IMR-90 (cell line): ENCODE data around the gene PLA2G4E. TPM values are rescaled to one million over a fixed set of nuclear protein-coding genes. Genes with fewer than 3 reads are reported as not detected.

Experiments
- ATAC-seq: fragments of 200-7000 bp; cut with Tn5 transposase; 2 replicates; pipeline ENCODE4 v1.9.1; 2020; ENCODE audit warnings: low read depth, mild to moderate bottlenecking, moderate library complexity
- BruUV-seq: library from RNA; stranded (reverse); fragments of 400-500 nt; replicated peaks from 2 replicates; lab custom pipeline; 2021; lab: Mats Ljungman, UMichigan
- CTCF ChIA-PET: fragments of 300-600 bp; formaldehyde crosslinking; extraction: SDS; loops from one replicate; lab custom pipeline; 2021; ENCODE audit warnings: antibody characterized with exemption; lab: Yijun Ruan, JAX
- POLR2A ChIA-PET: fragments of 300-600 bp; sonication (Branson Sonifier 250); formaldehyde crosslinking; loops from one replicate; lab custom pipeline; 2022; ENCODE audit warnings: antibody characterized with exemption; ENCODE audit not compliant: unreplicated experiment; lab: Charles Lee
- DNase-seq: peaks from one replicate; pipeline ENCODE4 v3.0.0; 2013
- H2AFZ ChIP-seq: replicated peaks from 2 replicates; pipeline ENCODE3; 2013; ENCODE audit warnings: low read length, mild to moderate bottlenecking; ENCODE audit not compliant: poor library complexity
- H2AK5ac ChIP-seq: 2 replicates; pipeline ENCODE4 v1.6.1; 2013; ENCODE audit warnings: low read depth, low read length, inconsistent platforms
- H2AK9ac ChIP-seq: replicated peaks from 2 replicates; pipeline ENCODE3; 2013; ENCODE audit warnings: mild to moderate bottlenecking, low read depth, low read length, moderate library complexity; ENCODE audit not compliant: poor library complexity
- H2BK120ac ChIP-seq: 2 replicates; pipeline ENCODE4 v1.6.1; 2013; ENCODE audit warnings: low read depth, low read length, inconsistent platforms
- H2BK15ac ChIP-seq: 3 replicates; pipeline ENCODE4 v1.6.1; 2013; ENCODE audit warnings: low read depth, low read length, inconsistent platforms
- H2BK20ac ChIP-seq: 2 replicates; pipeline ENCODE4 v1.6.1; 2013; ENCODE audit warnings: low read depth, mild to moderate bottlenecking, inconsistent platforms, low read length, moderate library complexity
- H2BK5ac ChIP-seq: 2 replicates; pipeline ENCODE4 v1.6.1; 2013; ENCODE audit warnings: mild to moderate bottlenecking, low read depth, low read length, inconsistent platforms; ENCODE audit not compliant: poor library complexity, severe bottlenecking
- H3K14ac ChIP-seq: replicated peaks from 2 replicates; pipeline ENCODE4 v1.6.1; 2013; ENCODE audit warnings: low read depth, low read length, inconsistent platforms
- H3K18ac ChIP-seq: 2 replicates; pipeline ENCODE4 v1.6.1; 2013; ENCODE audit warnings: low read depth, low read length, control low read depth
- H3K23ac ChIP-seq: 2 replicates; pipeline ENCODE4 v1.6.1; 2013; ENCODE audit warnings: low read depth, low read length, inconsistent platforms
- H3K27ac ChIP-seq: 2 replicates; pipeline ENCODE4 v1.5.1; 2013; ENCODE audit warnings: mild to moderate bottlenecking, control low read depth, low read length; ENCODE audit not compliant: insufficient read depth
- H3K27me3 ChIP-seq: 2 replicates; pipeline ENCODE4 v1.6.1; 2013; ENCODE audit warnings: low read length; ENCODE audit not compliant: control insufficient read depth, insufficient read depth
- H3K36me3 ChIP-seq: 2 replicates; pipeline ENCODE4 v1.6.1; 2013; ENCODE audit warnings: low read length, mixed read lengths; ENCODE audit not compliant: control insufficient read depth, insufficient read depth
- H3K4ac ChIP-seq: 2 replicates; pipeline ENCODE4 v1.6.1; 2013; ENCODE audit warnings: low read depth, low read length, inconsistent platforms
- H3K4me1 ChIP-seq: 2 replicates; pipeline ENCODE4 v1.6.1; 2013; ENCODE audit warnings: low read length, mixed read lengths; ENCODE audit not compliant: control insufficient read depth, insufficient read depth
- H3K4me2 ChIP-seq: 2 replicates; pipeline ENCODE4 v1.6.1; 2013; ENCODE audit warnings: low read depth, mild to moderate bottlenecking, control low read depth, low read length, moderate library complexity
- H3K4me3 ChIP-seq: 2 replicates; pipeline ENCODE4 v1.5.1; 2013; ENCODE audit warnings: low read depth, mild to moderate bottlenecking, control low read depth, low read length, moderate library complexity; ENCODE audit not compliant: insufficient read depth
- H3K56ac ChIP-seq: 2 replicates; pipeline ENCODE4 v1.6.1; 2013; ENCODE audit warnings: low read length, inconsistent platforms; ENCODE audit not compliant: insufficient read depth; ENCODE audit errors: extremely low read depth
- H3K79me1 ChIP-seq, 2 experiments: 2 replicates each; pipeline ENCODE4 v1.6.1; 2013; ENCODE audit warnings: low read length in 2 of 2, inconsistent platforms in 1 of 2, low read depth in 1 of 2
- H3K9ac ChIP-seq: 2 replicates; pipeline ENCODE4 v1.6.1; 2013; ENCODE audit warnings: low read depth, low read length, control low read depth
- H3K9me1 ChIP-seq: 2 replicates; pipeline ENCODE4 v1.6.1; 2013; ENCODE audit warnings: low read length, inconsistent platforms; ENCODE audit not compliant: insufficient read depth
- H3K9me3 ChIP-seq: 2 replicates; pipeline ENCODE4 v1.6.1; 2013; ENCODE audit warnings: low read length; ENCODE audit not compliant: control insufficient read depth, insufficient read depth
- H4K20me1 ChIP-seq: 2 replicates; pipeline ENCODE4 v1.6.1; 2013; ENCODE audit warnings: low read length, inconsistent platforms; ENCODE audit not compliant: insufficient read depth
- H4K5ac ChIP-seq: 2 replicates; pipeline ENCODE4 v1.6.1; 2013; ENCODE audit warnings: mild to moderate bottlenecking, low read depth, low read length, control low read depth
- H4K8ac ChIP-seq, 2 experiments: 2 replicates each; pipeline ENCODE4 v1.6.1; 2013; ENCODE audit warnings: low read depth in 2 of 2, low read length in 2 of 2, control low read depth in 1 of 2, inconsistent platforms in 1 of 2
- H4K91ac ChIP-seq: 2 replicates; pipeline ENCODE4 v1.6.1; 2013; ENCODE audit warnings: low read depth, low read length, inconsistent platforms; ENCODE audit not compliant: insufficient read depth
- BHLHE40 ChIP-seq: fragments of 150-350 bp; IDR thresholded peaks from 2 replicates; pipeline ENCODE4 v1.6.1; 2016; ENCODE audit warnings: mild to moderate bottlenecking, low read depth, low read length
- CEBPB ChIP-seq: IDR thresholded peaks from 2 replicates; pipeline ENCODE4 v1.6.1; 2012; ENCODE audit warnings: low read depth, low read length, improper control_type of control experiment
- CHD1 ChIP-seq: IDR thresholded peaks from 2 replicates; pipeline ENCODE4 v1.6.1; 2012; ENCODE audit warnings: low read depth, low read length, improper control_type of control experiment
- FOS ChIP-seq: fragments of 150-350 bp; IDR thresholded peaks from 2 replicates; pipeline ENCODE4 v1.6.1; 2016; ENCODE audit warnings: low read depth, low read length
- MAZ ChIP-seq: IDR thresholded peaks from 2 replicates; pipeline ENCODE4 v1.6.1; 2012; ENCODE audit warnings: low read depth, mild to moderate bottlenecking, low read length, improper control_type of control experiment, moderate library complexity, borderline replicate concordance
- MXI1 ChIP-seq: IDR thresholded peaks from 2 replicates; pipeline ENCODE4 v1.6.1; 2012; ENCODE audit warnings: low read depth, mild to moderate bottlenecking, low read length, moderate library complexity, borderline replicate concordance
- POLR2A ChIP-seq: IDR thresholded peaks from 2 replicates; pipeline ENCODE4 v1.6.1; 2012; ENCODE audit warnings: mild to moderate bottlenecking, low read depth, low read length
- RAD21 ChIP-seq: IDR thresholded peaks from 2 replicates; pipeline ENCODE4 v1.6.1; 2012; ENCODE audit warnings: low read length, improper control_type of control experiment
- RCOR1 ChIP-seq: IDR thresholded peaks from 2 replicates; pipeline ENCODE4 v1.6.1; 2012; ENCODE audit warnings: mild to moderate bottlenecking, low read length, improper control_type of control experiment; ENCODE audit not compliant: insufficient replicate concordance
- RFX5 ChIP-seq: IDR thresholded peaks from 2 replicates; pipeline ENCODE4 v1.8.0; 2012; ENCODE audit warnings: low read depth, mild to moderate bottlenecking, low read length, moderate library complexity
- WGBS, 2 experiments: methylation state at CpG; one replicate each; pipeline versions ENCODE4 v1.1.5 to v1.1.7; 2013; ENCODE audit warnings: missing lambda C conversion rate in 2 of 2; ENCODE audit not compliant: insufficient read length in 1 of 2; ENCODE audit errors: extremely low coverage in 2 of 2; 5-methylcytosine and 5-hydroxymethylcytosine counted together
- dilution Hi-C: fragments of 300-500 bp; cut with HindIII; formaldehyde crosslinking; loops from one replicate; pipeline ENCODE4 v1.14.3; 2018; ENCODE audit warnings: low sequenced_read_pairs; ENCODE audit not compliant: unreplicated experiment
- in situ Hi-C: fragments of 300-500 bp; cut with MboI; formaldehyde crosslinking; loops from 3 replicates; pipeline ENCODE4 v1.14.3; 2019; ENCODE audit warnings: low sequenced_read_pairs, inconsistent platforms, mixed read lengths
- intact Hi-C: fragments of 100-400 bp; cut with micrococcal nuclease; formaldehyde crosslinking; loops from 2 replicates; pipeline ENCODE4 v1.10.0; 2022
- polyA plus RNA-seq, 3 experiments: library from polyadenylated mRNA; depleted of rRNA; stranded (reverse); fragments of >200 nt; gene quantifications; 2 replicates each; pipeline ENCODE4 v1.2.3, GENCODE V29; 2012; ENCODE audit warnings: low replicate concordance in 1 of 3
- total RNA-seq: library from RNA; depleted of rRNA; stranded (reverse); fragments of >200 nt; gene quantifications from 2 replicates; pipeline ENCODE4 v1.2.3, GENCODE V29; 2012
- TF ChIP-seq, protein P1 (sequence below): fragments of 150-350 bp; IDR thresholded peaks from 2 replicates; pipeline ENCODE4 v1.6.1; 2017; ENCODE audit warnings: mild to moderate bottlenecking, antibody characterized with exemption, low read length, low read depth
- TF ChIP-seq, protein P2 (sequence below): fragments of 150-350 bp; IDR thresholded peaks from 2 replicates; pipeline ENCODE4 v1.6.1; 2016; ENCODE audit warnings: low read depth, mild to moderate bottlenecking, low read length, moderate library complexity, borderline replicate concordance

Gene PLA2G4E
- total and polyA plus RNA-seq, 2 of the 4 experiments (the other 2 are of a cell fraction), result not detected

DNA sequence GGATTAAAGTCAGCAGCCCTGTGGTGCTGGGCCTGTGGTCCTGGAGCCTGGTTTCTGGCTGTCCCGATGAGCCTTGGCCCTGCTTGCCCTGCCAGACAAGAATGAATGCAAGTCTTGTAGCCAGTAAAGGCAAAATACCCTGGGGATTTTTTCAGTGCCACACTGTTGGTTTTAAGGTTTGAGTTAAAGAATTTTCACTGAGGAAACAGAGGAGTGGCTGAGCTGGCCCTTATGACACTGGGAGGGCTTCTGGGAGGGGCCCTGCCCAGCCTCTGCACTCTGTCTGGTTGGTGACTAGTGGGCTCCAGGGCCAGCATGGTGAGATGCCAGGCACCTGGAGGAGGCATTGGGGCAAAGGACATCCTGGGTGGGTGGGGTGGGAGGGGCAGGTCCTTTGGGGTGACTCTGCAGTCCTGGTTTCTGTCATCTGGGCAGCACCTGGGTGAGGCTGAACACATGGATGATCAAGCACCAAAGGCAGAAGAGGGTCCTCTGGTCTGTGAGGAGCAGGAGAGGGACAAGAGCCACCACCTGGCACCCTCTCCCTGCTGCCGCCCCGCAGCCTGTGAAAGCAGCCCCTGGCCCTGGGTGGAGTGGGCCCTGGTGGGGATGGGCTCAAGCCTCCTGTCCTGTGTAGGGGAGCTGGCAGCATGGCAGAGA is 12.5 kb upstream of the PLA2G4E start (continued):
- TF ChIP-seq RAD21, result no peak
- no peak for TF ChIP-seq MXI1
- TF ChIP-seq RFX5, result no peak

DNA sequence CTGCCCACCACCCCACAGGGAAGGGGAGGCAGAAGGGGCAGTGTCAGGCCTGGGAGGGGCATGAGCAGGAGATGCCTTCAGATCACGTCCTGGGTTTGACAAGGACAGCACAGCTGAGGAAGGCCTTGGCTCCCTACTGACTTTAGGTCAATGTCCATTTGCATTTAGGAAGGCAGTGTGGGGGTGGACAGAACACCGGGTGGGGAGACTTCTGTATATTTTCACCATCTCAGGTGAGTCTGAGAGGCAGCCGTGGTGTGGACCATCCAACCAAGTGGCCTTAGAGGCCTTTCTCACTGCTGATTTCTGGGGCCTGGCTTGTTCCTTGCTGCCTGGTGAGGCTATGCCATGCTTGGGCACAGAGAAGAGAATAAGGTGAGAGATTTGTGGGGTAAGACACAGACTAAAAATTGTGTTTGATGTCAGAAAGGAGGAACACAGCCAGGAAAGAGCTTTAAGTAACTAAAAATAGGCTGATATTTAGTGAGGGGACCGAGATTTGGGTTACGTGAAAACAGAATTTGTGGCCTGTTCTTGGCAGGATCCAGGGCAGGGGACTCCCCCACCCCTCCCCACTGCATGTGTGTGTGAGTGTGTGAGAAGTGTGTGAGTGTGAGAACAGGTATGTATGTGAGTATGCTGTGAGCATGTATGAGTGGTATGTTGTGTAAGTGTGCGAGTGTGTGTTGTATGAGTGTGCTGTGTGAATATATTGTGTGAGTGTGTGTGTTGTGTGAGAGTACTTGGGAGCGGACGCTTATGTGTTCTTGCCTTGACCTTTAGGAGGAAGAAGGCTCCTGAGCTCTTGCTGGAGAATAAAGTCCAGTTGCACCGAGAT is 11.8 kb upstream of the PLA2G4E start:
- H3K9me3 ChIP-seq, result peaks cover 6% of the 10 kb centered on the region; the same call in 1 of the 2 replicates
- no peak overlapping the region for H3K14ac ChIP-seq
- POLR2A ChIA-PET, result no interaction called here
- intact Hi-C loops, result no loop called here
- H3K27ac ChIP-seq, result no peak overlapping the region
- H2BK5ac ChIP-seq, result no peak overlapping the region
- H3K4me2 ChIP-seq, result no peak overlapping the region
- H3K9ac ChIP-seq, result no peak overlapping the region
- no peak for TF ChIP-seq RCOR1
- no peak for TF ChIP-seq CEBPB
- TF ChIP-seq, protein P1, sequence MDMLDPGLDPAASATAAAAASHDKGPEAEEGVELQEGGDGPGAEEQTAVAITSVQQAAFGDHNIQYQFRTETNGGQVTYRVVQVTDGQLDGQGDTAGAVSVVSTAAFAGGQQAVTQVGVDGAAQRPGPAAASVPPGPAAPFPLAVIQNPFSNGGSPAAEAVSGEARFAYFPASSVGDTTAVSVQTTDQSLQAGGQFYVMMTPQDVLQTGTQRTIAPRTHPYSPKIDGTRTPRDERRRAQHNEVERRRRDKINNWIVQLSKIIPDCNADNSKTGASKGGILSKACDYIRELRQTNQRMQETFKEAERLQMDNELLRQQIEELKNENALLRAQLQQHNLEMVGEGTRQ, result no peak
- TF ChIP-seq, protein P2, sequence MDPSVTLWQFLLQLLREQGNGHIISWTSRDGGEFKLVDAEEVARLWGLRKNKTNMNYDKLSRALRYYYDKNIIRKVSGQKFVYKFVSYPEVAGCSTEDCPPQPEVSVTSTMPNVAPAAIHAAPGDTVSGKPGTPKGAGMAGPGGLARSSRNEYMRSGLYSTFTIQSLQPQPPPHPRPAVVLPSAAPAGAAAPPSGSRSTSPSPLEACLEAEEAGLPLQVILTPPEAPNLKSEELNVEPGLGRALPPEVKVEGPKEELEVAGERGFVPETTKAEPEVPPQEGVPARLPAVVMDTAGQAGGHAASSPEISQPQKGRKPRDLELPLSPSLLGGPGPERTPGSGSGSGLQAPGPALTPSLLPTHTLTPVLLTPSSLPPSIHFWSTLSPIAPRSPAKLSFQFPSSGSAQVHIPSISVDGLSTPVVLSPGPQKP, result no peak
- TF ChIP-seq MAZ, result no peak
- no peak for TF ChIP-seq BHLHE40
- TF ChIP-seq RFX5, result no peak
- TF ChIP-seq POLR2A, result no peak
- TF ChIP-seq FOS, result no peak
- TF ChIP-seq CHD1, result no peak
- H3K56ac ChIP-seq, result no peak overlapping the region
- no peak overlapping the region for H4K5ac ChIP-seq
- in situ Hi-C loops, result no loop called here
- H3K4me1 ChIP-seq, result no peaks in the 10 kb centered on the region
- CTCF ChIA-PET, result no interaction called here
- no peak overlapping the region for H4K8ac ChIP-seq
- no peak overlapping the region for H2AFZ ChIP-seq
- H3K9me1 ChIP-seq, result no peaks in the 10 kb centered on the region
- H2AK5ac ChIP-seq, result no peak overlapping the region
- ATAC-seq (no peak), DNase-seq (no peak)
- no peak overlapping the region for H2BK120ac ChIP-seq
- H2BK15ac ChIP-seq, result no peak overlapping the region
- no peak overlapping the region for H3K23ac ChIP-seq
- H3K27me3 ChIP-seq, result peaks cover 45% of the 10 kb centered on the region
- H3K4ac ChIP-seq, result no peak overlapping the region
- no peaks in the 10 kb centered on the region for H3K36me3 ChIP-seq
- no peak overlapping the region for H2AK9ac ChIP-seq
- dilution Hi-C loops, result no loop called here
- no peaks in the 10 kb centered on the region for H3K79me1 ChIP-seq
- H2BK20ac ChIP-seq, result no peak overlapping the region
- 87 to 100% methylated on average over 1 to 5 of the region's 9 CpGs for WGBS, 2 experiments
- H4K91ac ChIP-seq, result no peak overlapping the region
- no peaks in the 10 kb centered on the region for H4K20me1 ChIP-seq
- H3K4me3 ChIP-seq, result no peak overlapping the region
- BruUV-seq, result no TSS peak
- no peak overlapping the region for H3K18ac ChIP-seq
